Upper lobe of left lung (tissue), 6 donors: ENCODE results near the gene CLTCL1. TPM values are rescaled to one million over a fixed set of nuclear protein-coding genes. Genes with fewer than 3 reads are reported as not detected.
"Not testable (repeated sequence)": the region's sequence is repeated elsewhere in the genome, so short reads cannot be mapped to it uniquely, and the experiment has no call there.

Source experiments
- ATAC-seq, 2 donors: fragments of 200-7000 bp; cut with Tn5 transposase; one replicate each; pipeline ENCODE4 v1.9.1; 2022; ENCODE audit warnings: mild to moderate bottlenecking in 2 of 2, moderate library complexity in 2 of 2; ENCODE audit not compliant: low FRiP score in 2 of 2
- DNase-seq, 2 donors: peaks; one replicate each; pipeline ENCODE4 v3.0.0-alpha.2; 2019 to 2020
- H3K27ac ChIP-seq, 4 donors: fragments of 200-600 bp; sonication (generic); one replicate each; pipeline ENCODE4 v1.5.1; 2016 to 2019
- H3K27me3 ChIP-seq, 4 donors: fragments of 200-600 bp; sonication (generic); one replicate each; pipeline ENCODE4 v1.5.1; 2017 to 2019
- H3K36me3 ChIP-seq, 4 donors: fragments of 200-600 bp; sonication (generic); one replicate each; pipeline ENCODE4 v1.5.1; 2016 to 2019
- H3K4me1 ChIP-seq, 4 donors: fragments of 200-600 bp; sonication (generic); one replicate each; pipeline ENCODE4 v1.5.1; 2018 to 2019
- H3K4me3 ChIP-seq, 4 donors: fragments of 200-600 bp; sonication (generic); one replicate each; pipeline ENCODE4 v1.5.1; 2017 to 2019; ENCODE audit warnings: mild to moderate bottlenecking in 2 of 4, moderate library complexity in 1 of 4
- H3K9me3 ChIP-seq, 4 donors: fragments of 200-600 bp; sonication (generic); one replicate each; pipeline ENCODE4 v1.5.1; 2018 to 2019
- EP300 ChIP-seq, 4 donors: sonication (generic); formaldehyde crosslinking; IDR thresholded peaks; one replicate each; pipeline ENCODE4 v1.5.1; 2017; ENCODE audit warnings: antibody characterized with exemption in 4 of 4, control low read depth in 2 of 4
- POLR2A ChIP-seq, 4 donors: fragments of 450-650 bp; IDR thresholded peaks; one replicate each; pipeline ENCODE4 v1.5.1; 2016 to 2017; ENCODE audit warnings: antibody characterized with exemption in 4 of 4, mild to moderate bottlenecking in 2 of 4
- POLR2AphosphoS5 ChIP-seq, 2 donors: sonication (generic); formaldehyde crosslinking; IDR thresholded peaks; one replicate each; pipeline ENCODE4 v1.5.1; 2017; ENCODE audit warnings: antibody characterized with exemption in 2 of 2
- WGBS, 2 donors: methylation state at CpG; one replicate each; pipeline ENCODE4 v1.1.5; 2017 to 2018; 5-methylcytosine and 5-hydroxymethylcytosine counted together
- total RNA-seq, 6 donors: library from RNA; depleted of rRNA in 4 of 6; stranded (reverse); fragments of >200 nt in 4 of 6; gene quantifications; one replicate each; pipeline versions ENCODE4 v1.1.0 to v1.2.1, GENCODE V29; 2016 to 2021
- TF ChIP-seq, protein P1 (sequence below), 6 experiments: fragments of 450-650 bp in 4 of 6; fragments of 200-600 bp in 2 of 6; sonication (generic) in 2 of 6; IDR thresholded peaks; one replicate each; pipeline ENCODE4 v1.5.1; 2016 to 2019; ENCODE audit warnings: antibody characterized with exemption in 6 of 6
- donor health status: DM: no; HTN: no; CAD: no; lungs with moderate emphysema.
- donor health status: DM: no; HTN: yes; CAD: no; lungs with severe emphysema.

Gene CLTCL1
- total RNA-seq, 6 donors from 2014 or later, result 3.0 to 14.7 (median 6.0) TPM

GRCh38 chr22:19330865-19331418, 39.4 kb upstream of the CLTCL1 start:
- peak in 1 of 2 donors; percentile 67 for DNase-seq
- ATAC-seq, result no peak
- Histone ChIP-seq H3K36me3 (peaks cover 16 to 53% (median 40%) of the 10 kb centered on the region in 4 donors), H3K27me3 (no peaks in the 10 kb centered on the region), H3K27ac (no peak overlapping the region), H3K4me3 (no peak overlapping the region), H3K9me3 (peaks cover 0 to 15% (median 9%) of the 10 kb centered on the region in 4 donors), H3K4me1 (no peaks in the 10 kb centered on the region)
- TF ChIP-seq POLR2AphosphoS5 (IDR thresholded peaks at IDR 0.05) (no peak), EP300 (IDR thresholded peaks at IDR 0.05) (no peak)
- 96 to 98% methylated on average over 8 to 12 of the region's 13 CpGs for WGBS, 2 donors

GRCh38 chr22:19330205-19330604, 38.7 kb upstream of the CLTCL1 start:
- DNase-seq, ATAC-seq: not testable (repeated sequence)

DNA sequence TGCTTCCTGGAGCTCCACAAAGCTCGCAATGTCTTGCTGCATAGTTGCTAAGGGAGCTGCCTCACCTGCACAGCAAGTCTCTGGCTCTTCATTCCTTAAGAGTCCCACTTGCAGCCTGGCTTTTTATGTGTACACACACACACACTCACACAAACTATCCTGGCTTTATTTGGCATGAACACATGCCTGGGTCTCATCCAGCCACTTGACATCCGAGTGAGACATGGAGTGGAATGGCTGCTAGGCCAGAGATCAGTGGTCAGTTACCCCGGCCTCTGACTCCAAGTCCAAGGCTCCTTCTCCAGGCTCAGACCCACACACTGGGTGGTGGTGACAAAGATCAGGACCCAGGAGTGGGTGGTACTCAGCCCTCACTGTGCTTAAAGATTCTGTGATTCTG, 37.9 kb upstream of the CLTCL1 start:
- peak in 1 of 2 donors; percentile 68 for ATAC-seq

More at GRCh38 chr22:19330205-19330604, 38.7 kb upstream of the CLTCL1 start:
- H3K27ac ChIP-seq, H3K4me1 ChIP-seq, H3K4me3 ChIP-seq, H3K27me3 ChIP-seq: not testable (repeated sequence)
- peaks cover 13 to 45% (median 35%) of the 10 kb centered on the region in 4 donors for H3K36me3 ChIP-seq
- WGBS, 2 donors, result 92 to 96% methylated on average over 5 of the region's 5 CpGs
- H3K9me3 ChIP-seq, result peaks cover 0 to 15% (median 9%) of the 10 kb centered on the region in 4 donors

DNA sequence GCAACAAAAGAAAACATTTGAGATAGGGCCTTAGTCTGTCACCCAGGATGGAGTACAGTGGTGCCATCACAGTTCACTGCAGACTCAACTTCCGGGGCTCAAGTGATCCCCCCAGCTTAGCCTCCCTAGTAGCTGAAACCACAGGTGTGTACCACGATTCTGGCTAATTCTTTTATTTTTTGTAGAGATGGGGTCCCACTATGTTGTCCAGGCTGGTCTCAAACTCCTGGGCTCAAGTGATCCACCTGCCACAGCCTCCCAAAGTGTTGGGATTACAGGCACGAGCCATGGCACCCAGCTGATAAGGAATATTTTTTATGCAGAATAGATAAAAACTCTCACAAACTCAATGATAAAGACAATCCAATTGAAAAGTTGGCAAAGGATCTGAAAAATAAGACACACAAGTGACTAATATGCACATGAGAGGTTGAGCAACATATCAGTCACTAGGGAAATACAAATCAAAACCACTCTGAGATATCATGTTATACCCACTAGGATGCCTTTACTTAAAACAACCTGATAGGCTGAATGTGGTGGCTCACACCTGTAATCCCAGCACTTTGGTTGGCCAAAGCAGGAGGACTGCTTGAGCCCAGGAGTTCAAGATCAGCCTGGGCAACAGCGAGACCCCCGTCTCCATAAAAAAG, 33.9 kb upstream of the CLTCL1 start:
- no peak overlapping the region for H3K4me3 ChIP-seq
- no peaks in the 10 kb centered on the region for H3K27me3 ChIP-seq
- H3K27ac ChIP-seq, result no peak overlapping the region
- TF ChIP-seq, protein P1, sequence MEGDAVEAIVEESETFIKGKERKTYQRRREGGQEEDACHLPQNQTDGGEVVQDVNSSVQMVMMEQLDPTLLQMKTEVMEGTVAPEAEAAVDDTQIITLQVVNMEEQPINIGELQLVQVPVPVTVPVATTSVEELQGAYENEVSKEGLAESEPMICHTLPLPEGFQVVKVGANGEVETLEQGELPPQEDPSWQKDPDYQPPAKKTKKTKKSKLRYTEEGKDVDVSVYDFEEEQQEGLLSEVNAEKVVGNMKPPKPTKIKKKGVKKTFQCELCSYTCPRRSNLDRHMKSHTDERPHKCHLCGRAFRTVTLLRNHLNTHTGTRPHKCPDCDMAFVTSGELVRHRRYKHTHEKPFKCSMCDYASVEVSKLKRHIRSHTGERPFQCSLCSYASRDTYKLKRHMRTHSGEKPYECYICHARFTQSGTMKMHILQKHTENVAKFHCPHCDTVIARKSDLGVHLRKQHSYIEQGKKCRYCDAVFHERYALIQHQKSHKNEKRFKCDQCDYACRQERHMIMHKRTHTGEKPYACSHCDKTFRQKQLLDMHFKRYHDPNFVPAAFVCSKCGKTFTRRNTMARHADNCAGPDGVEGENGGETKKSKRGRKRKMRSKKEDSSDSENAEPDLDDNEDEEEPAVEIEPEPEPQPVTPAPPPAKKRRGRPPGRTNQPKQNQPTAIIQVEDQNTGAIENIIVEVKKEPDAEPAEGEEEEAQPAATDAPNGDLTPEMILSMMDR (IDR thresholded peaks at IDR 0.05), result no peak
- TF ChIP-seq EP300 (IDR thresholded peaks at IDR 0.05) (no peak), POLR2A (IDR thresholded peaks at IDR 0.05) (no peak), POLR2AphosphoS5 (IDR thresholded peaks at IDR 0.05) (no peak)
- H3K36me3 ChIP-seq, result peaks cover 3 to 14% (median 12%) of the 10 kb centered on the region in 4 donors
- H3K9me3 ChIP-seq, result peaks cover 0 to 2% (median 0%) of the 10 kb centered on the region in 4 donors
- WGBS, 2 donors, result 88 to 95% methylated on average over 5 of the region's 5 CpGs
- no peaks in the 10 kb centered on the region for H3K4me1 ChIP-seq
- ATAC-seq (no peak), DNase-seq (no peak)

More for the DNA sequence above, 37.9 kb upstream of the CLTCL1 start:
- Histone ChIP-seq H3K4me1 (no peaks in the 10 kb centered on the region), H3K9me3 (peaks cover 0 to 15% (median 9%) of the 10 kb centered on the region in 4 donors), H3K4me3 (no peak overlapping the region), H3K27ac (no peak overlapping the region), H3K36me3 (peaks cover 13 to 38% (median 30%) of the 10 kb centered on the region in 4 donors), H3K27me3 (no peaks in the 10 kb centered on the region)
- TF ChIP-seq POLR2A (IDR thresholded peaks at IDR 0.05) (no peak), POLR2AphosphoS5 (IDR thresholded peaks at IDR 0.05) (no peak), EP300 (IDR thresholded peaks at IDR 0.05) (no peak)
- TF ChIP-seq, protein P1 (IDR thresholded peaks at IDR 0.05), result no peak
- 74 to 85% methylated on average over 3 of the region's 3 CpGs for WGBS, 2 donors
- peak in 1 of 2 donors; percentile 39 for DNase-seq

- not testable (repeated sequence) for H3K4me3 ChIP-seq, H3K27ac ChIP-seq, H3K4me1 ChIP-seq, H3K27me3 ChIP-seq, H3K9me3 ChIP-seq, ATAC-seq, H3K36me3 ChIP-seq, DNase-seq
- WGBS, 2 donors, result 88 to 89% methylated on average over 4 to 6 of the region's 6 CpGs
Measured at GRCh38 chr22:19323420-19323819, 31.9 kb upstream of the CLTCL1 start.

DNA sequence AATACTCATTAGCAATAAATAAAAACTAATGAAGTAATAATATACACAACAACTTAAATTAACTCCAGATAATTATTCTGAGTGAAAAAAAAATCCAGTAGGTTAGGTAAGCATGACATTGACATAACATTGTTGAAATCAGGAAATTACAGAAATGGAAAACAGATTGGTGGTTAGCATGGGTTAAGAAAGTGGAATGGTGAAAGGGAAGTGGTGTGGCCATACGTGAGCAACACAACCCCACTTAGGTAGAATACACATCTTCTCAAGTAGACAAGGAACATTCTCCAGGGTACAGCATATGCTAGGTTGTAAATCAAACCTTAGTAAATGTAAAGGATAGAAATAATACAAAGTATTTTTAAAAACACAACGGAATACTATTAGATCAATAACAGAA, 30.2 kb upstream of the CLTCL1 start:
- no peak overlapping the region for H3K4me3 ChIP-seq
- no peaks in the 10 kb centered on the region for H3K27me3 ChIP-seq
- DNase-seq, result no peak
- H3K4me1 ChIP-seq, result no peaks in the 10 kb centered on the region
- H3K9me3 ChIP-seq, result peaks cover 9 to 15% (median 13%) of the 10 kb centered on the region in 4 donors
- H3K27ac ChIP-seq, result no peak overlapping the region
- no peak for ATAC-seq
- H3K36me3 ChIP-seq, result no peaks in the 10 kb centered on the region
- WGBS, 2 donors, result 69 to 77% methylated on average over 2 of the region's 2 CpGs
- no peak for TF ChIP-seq EP300 (IDR thresholded peaks at IDR 0.05)
- TF ChIP-seq, protein P1 (IDR thresholded peaks at IDR 0.05), result no peak

DNA sequence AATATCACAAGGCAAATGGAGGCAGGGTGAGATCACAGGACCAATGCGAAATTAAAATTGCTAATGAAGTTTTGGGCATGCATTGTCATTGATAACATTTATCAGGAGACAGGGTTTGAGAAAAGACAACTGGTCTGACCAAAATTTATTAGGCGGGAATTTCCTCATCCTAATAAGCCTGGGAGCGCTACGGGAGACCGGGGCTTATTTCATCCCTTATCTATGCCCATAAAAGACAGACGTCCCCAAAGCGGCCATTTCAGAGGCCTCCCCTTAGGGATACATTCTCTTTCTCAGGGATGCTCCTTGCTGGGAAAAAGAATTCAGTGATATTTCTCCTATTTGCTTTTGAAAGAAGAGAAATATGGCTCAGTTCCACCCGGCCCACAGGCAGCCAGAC, 28.6 kb upstream of the CLTCL1 start:
- not testable (repeated sequence) for H3K4me1 ChIP-seq, DNase-seq, H3K27me3 ChIP-seq, H3K36me3 ChIP-seq, H3K4me3 ChIP-seq, ATAC-seq, H3K27ac ChIP-seq
- peaks cover 11 to 30% (median 22%) of the 10 kb centered on the region in 4 donors for H3K9me3 ChIP-seq
- 92 to 94% methylated on average over 8 of the region's 8 CpGs for WGBS, 2 donors
